GM18867 (cell line): ENCODE data around the gene CTSZ.
A peak's percentile ranks its signal among the peaks of the same experiment; 100 is the strongest.
"Not testable (repeated sequence)": the region's sequence is repeated elsewhere in the genome, so short reads cannot be mapped to it uniquely, and the experiment has no call there.

Experiments
- ATAC-seq: cut with Tn5 transposase; IDR thresholded peaks from one replicate; pipeline ENCODE4 v1.9.1; 2021; ENCODE audit warnings: mild to moderate bottlenecking, moderate library complexity; ENCODE audit not compliant: unreplicated experiment

The CTSZ gene

DNA sequence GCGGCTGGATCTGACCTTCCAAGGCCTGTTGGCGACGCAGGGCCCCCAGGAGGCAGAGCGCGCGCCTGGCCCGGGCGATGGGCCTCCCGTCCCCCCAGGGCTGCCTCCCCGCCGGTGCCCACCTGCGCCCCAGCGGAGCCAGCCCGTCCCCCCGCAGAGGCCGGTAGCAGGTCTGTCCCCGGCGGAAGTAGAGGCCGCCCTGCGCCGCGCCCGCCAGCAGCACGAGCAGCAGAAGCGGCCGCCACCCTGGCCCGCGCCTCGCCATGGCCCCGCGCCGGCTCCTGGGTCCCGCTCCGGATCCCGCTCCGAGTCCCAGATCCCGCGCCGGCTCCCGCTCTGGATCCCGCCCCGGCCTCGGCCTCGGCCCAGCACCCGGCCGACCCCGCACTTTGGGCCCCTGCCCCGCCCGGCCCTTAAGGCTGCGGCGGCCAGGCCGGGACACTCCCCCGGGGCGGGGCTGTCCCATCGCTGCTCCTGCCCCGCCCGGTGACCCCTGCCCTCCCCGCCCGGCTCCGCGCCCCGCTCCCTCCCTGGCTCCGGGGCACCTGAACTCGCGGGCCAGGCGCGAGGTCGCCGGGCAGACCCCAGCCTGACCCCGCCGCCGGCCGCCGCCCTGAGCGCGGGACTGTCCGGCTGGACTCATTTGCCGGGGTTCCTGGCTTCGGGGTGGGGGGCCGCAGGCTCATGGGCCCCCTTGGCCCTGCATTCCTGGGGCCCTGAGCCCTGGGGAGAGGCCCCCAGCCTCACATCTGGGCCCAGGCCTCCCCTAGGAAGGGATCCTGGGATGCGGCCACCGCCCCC is at the start of gene CTSZ:
Gene CTSZ, minus strand, starts transcription at position 391 of the 801 bp plus-strand sequence. Its CDS starts 126 bp downstream, at position 265.
- peak; percentile 29 for ATAC-seq

GRCh38 chr20:59055302-59055701 is 48.2 kb upstream of the CTSZ start:
- no peak for ATAC-seq

DNA sequence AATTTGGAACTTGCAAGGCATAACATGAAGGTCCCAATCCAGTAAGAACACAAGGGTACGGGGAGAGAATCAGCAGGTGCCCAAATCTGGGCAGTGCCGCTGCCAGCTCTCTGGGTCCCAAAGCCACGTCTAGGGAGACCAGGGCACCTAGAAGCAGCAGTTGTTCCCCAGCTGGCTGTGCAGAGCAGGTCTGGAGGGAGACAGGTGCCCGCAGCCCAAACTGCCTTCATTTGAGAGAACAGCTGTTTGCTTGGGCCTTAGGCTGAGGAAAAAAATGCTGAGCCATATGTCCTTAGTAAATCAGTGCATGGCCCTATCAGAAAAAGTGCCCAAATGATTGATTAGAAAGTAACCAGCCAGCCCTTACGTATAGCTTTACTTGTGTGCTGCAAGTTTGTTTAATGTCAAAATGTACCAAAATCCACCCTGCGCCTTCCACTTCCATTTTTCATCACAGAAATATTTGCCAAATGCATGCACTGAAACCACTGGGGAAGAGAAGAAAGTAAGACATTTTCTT is 44.7 kb upstream of the CTSZ start:
- no peak for ATAC-seq

DNA sequence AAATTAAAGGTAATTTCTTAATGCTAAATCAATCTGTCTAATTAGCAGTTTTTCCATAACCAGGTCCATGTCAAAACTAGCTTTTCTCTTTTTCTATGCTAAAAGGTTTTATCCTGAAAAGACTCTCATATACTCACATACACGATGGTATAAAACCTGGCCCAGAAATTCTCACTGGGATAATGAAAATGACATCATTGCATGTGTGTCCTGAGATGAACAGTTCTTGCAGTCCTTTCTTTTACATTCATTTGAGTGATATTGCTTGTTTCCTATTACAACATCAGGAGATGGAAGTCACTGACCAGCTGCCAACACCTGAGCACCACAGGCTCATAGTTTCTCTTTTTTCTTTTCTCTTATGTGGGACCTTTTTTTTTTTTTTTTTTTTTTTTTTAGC is 43.4 kb upstream of the CTSZ start:
- no peak for ATAC-seq

DNA sequence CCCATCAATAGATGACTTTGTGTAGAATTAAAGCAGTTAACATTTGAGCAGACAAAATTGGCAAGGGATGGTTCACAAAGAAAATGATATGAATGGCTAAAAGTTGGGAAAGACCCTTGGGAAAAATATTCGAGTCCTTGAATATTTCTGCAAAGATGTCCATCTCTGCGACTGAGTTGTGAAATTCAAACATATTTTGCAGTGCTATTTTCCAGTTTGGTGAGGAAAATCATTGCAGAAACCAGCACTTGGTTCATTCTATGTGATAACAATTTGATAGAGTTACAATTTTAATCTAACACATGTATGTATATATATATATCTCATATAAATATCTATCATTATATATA is 41.6 kb upstream of the CTSZ start:
- no peak for ATAC-seq

DNA sequence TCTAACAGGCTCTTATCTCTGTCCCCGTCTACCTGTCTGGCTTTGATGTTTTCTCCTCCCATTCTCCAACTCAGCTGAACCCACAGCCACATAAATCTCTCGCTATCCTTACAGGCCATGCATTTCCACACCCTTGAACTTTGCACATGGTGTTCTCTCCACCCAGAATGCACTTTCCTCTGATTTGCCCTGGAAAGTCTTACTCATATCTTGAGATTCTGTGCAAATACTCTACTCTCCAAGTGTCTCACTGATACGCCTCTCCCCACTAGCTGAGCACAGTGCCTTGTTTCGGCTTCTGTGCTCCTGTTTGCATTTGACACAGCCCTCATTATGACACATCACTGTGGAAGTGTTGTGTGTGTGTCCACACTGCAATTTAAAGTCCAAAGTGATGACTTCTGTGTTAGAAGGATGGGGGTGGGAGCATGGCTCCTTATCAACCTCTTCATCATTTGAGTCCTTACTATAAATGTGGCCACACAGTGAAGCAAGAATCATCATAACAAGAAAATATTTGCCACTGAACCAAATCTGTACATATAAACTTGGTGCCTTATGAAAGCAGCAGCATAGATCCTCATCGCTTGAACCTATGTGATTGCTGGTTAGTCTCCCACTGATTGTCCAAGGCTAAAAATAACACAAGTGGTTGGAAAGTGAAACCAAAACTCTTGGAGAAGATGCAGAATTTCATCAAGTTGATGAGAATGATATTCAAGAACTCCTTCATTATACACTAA is 41.1 kb upstream of the CTSZ start:
- no peak for ATAC-seq

- ATAC-seq = no peak
These were observed 39.8 kb upstream of the CTSZ start for GRCh38 chr20:59046862-59047261.

- ATAC-seq = no peak
These were observed 37.7 kb upstream of the CTSZ start for GRCh38 chr20:59044796-59045195.

DNA sequence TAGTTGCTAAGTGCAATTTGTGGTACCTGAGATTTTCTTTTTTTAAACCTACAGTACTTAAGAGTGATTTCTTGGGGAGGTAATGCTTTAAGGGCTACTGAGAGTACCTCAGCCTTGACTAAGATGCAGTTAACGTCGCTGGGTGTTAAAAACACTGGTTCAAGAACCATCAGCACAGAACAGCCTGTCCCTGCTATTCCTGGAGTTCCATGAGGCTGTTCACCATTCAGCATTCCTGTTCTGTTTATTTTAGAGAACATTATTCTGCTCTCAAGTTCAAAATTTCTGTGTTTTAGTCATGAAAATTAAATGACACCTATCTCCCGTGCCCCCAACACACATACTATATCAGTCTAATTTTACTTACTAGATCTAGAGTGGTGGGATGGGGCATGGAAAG is 37.2 kb upstream of the CTSZ start:
- no peak for ATAC-seq

GRCh38 chr20:59043698-59044097 is 36.6 kb upstream of the CTSZ start:
- ATAC-seq = no peak

GRCh38 chr20:59042796-59043631 is 36.0 kb upstream of the CTSZ start:
- ATAC-seq = peak; percentile 91

DNA sequence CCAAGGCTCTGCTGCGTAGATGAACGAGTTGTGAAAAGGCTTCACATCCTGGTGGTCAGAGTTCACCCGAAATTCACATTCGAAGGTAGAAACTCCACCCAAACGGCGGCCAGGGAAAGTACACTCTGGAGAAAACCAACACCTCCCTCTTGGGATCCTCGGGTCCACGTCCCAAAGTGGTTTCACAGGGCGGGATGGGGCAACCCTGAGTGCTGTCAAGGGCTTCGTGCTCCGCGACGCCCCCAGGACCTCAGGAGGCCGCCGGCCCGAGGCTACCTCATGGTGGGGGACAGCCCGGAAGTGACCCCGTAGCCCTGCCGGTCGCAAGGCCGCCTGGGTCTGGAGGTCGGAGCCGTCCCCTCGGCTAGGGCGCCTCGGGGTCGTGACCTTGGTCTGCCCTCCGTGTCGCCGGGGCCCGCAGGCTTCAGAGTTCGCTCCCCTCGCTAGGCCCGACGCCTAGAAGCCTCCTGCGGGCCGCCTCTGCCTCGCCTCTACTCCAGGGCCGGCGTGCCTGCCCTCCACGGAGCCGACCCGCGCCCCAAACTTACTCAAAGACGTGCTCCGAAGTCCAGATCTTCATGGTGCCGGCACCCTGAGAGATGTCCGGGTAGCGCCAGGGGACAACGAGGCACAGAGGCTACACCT is 35.2 kb upstream of the CTSZ start, which contains the start of gene PRELID3B:
Gene PRELID3B, minus strand, starts transcription at position 636 of the 645 bp plus-strand sequence. Its CDS starts 56 bp downstream, at position 580.
- peak; percentile 27 for ATAC-seq

DNA sequence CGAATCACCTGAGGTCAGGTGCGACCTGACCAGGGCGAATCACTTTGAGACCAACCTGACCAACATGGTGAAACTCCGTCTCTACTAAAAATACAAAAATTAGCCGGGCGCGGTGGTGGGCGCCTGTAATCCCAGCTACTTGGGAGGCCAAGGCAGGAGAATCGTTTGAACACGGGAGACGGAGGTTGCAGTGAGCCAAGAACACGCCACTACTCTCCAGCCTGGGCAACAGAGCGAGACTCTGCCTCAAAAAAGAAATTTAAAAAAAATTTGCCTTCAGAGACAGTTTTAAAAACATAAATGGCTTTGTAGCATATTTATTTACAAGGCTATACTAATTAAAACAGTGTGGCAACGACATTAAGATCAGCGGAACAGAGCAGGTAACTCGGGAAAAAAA is 34.4 kb upstream of the CTSZ start:
- not testable (repeated sequence) for ATAC-seq

GRCh38 chr20:59040667-59041066 is 33.6 kb upstream of the CTSZ start:
- ATAC-seq = no peak

DNA sequence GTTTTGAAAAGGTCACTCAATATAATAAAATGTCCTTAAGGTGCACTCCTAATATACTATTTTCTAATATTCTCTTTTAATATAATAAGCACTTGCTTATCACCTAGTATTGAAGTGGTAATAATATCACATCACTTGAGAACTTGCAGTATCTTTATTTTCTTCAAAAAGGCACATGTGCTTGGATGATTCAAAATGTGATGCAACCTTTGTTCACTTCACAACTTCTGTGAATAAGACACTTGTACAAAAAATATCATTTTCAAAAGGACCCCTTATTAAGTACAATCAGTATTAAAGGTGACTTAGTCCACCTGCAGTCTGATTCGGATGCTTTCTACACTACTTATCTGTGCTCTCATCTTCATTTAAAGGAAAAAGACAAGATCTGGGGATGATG is 32.2 kb upstream of the CTSZ start:
- no peak for ATAC-seq

- no peak for ATAC-seq
These were observed 30.3 kb upstream of the CTSZ start for GRCh38 chr20:59037386-59037785.

- no peak for ATAC-seq
These were observed 28.3 kb upstream of the CTSZ start for GRCh38 chr20:59035381-59035780.

DNA sequence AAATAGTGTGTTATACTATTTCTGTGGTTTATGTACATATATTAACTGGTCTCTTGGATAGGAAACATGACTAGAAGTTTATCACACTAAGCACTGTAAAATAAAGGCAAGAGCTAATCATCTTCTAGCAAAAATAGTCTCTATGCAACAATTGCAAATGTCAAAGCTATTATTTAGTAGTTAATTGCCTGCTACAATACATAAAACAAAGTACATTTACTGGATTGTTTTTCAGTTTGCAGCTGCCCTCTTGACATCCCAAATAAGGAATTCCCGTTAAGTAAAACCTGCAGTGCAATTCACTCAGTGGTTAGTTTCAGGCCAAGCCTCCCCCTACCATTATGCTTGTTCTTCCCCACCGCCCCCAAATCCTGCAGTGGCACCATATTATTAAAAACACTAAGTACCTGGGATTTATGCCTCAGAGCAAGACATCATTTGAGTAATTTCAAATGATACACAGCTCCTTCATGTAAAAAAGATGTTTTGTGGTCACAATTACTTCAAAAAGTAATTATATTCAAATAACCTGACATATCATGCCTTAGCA is 26.6 kb upstream of the CTSZ start:
- no peak for ATAC-seq

- ATAC-seq = no peak
These were observed 26.0 kb upstream of the CTSZ start for GRCh38 chr20:59033093-59033492.

DNA sequence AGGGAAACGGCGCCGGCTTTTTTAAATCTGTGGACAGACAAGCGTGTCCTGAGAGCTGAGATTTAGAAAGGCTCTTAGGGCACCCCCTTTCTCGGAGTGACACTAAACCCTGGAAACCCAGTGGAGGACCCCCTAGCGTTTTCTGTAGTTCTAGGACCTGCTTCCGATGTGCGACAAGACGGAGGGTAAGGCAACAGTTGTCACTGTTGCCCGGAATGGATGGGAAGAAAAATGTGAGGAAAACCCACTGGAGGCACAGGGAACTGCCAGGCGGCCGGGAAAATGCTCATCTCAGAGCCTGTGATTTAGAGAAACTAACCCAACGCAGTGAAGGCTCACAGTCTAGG is 25.6 kb upstream of the CTSZ start:
- no peak for ATAC-seq
